G401.6 (cell line): ENCODE results near the gene RSPO1.

Experiments
- FAIRE-seq: peaks from 2 replicates; lab custom pipeline; 2012; peaks lifted over from hg19 to GRCh38; lab: Jason Lieb, UNC

Gene RSPO1

DNA sequence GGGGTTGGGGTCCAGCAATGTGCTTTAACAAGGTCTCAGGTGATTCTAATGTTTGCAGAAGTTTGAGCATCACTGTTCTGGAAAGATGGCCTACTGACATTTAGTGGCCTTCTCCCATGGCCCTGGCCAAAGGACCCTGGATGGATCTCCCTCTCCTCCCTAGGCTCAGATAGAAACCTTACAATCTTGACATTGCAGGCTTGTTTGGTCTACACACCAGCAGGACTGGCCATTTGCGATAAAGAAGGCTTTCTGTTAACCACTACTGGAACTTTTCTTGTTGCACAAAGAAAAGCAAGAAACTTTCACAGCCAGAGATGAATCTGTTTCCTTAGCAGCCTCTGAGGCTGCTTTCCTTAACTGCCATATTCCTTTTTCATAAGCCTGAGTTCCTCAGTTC lies 71.7 kb downstream of the RSPO1 start:
- FAIRE-seq, result no peak
